Gastroesophageal sphincter (tissue), 3 donors: ENCODE data around the gene APBA1.

Experiments used
- CTCF ChIP-seq, 4 experiments: fragments of 200-600 bp in 2 of 4; fragments of 450-650 bp in 2 of 4; sonication (generic) in 1 of 4; IDR thresholded peaks; one replicate each; pipeline ENCODE4 v1.5.1; 2017 to 2019; ENCODE audit warnings: antibody characterized with exemption in 4 of 4, mild to moderate bottlenecking in 2 of 4, moderate library complexity in 2 of 4
- EP300 ChIP-seq: sonication (generic); formaldehyde crosslinking; IDR thresholded peaks from one replicate; pipeline ENCODE4 v1.6.1; 2017; ENCODE audit warnings: antibody characterized with exemption, mild to moderate bottlenecking
- POLR2A ChIP-seq, 2 donors: fragments of 450-650 bp; IDR thresholded peaks; one replicate each; pipeline ENCODE4 v1.6.1; 2017; ENCODE audit warnings: antibody characterized with exemption in 2 of 2, mild to moderate bottlenecking in 2 of 2, moderate library complexity in 1 of 2
- POLR2AphosphoS5 ChIP-seq: sonication (generic); formaldehyde crosslinking; IDR thresholded peaks from one replicate; pipeline ENCODE4 v1.6.1; 2017; ENCODE audit warnings: antibody characterized with exemption

- TF ChIP-seq CTCF (IDR thresholded peaks at IDR 0.05) (no peak), POLR2A (IDR thresholded peaks at IDR 0.05) (no peak), POLR2AphosphoS5 (no peak), EP300 (no peak)
Measured at GRCh38 chr9:69571032-69571431, 101.1 kb downstream of the APBA1 start.
